Lung microvascular endothelial cell (primary cell): ENCODE data around the gene KRTAP19-2. TPM values are rescaled to one million over a fixed set of nuclear protein-coding genes. Genes with fewer than 3 reads are reported as not detected.

ENCODE experiments used
- total RNA-seq: library from RNA; depleted of rRNA; stranded (reverse); fragments of >200 nt; gene quantifications from 2 replicates; pipeline ENCODE4 v1.2.1, GENCODE V29; 2014

Gene KRTAP19-2
- total RNA-seq, 1 donor from 2014 or later: not detected

Other genes with a start within 250 kb of the KRTAP19-2 start
- gene KRTAP24-1, start 204.5 kb downstream of the KRTAP19-2 start, total RNA-seq: not detected in 2 replicates
- gene KRTAP25-1, start 197.9 kb downstream of the KRTAP19-2 start, total RNA-seq: not detected in 2 replicates
- gene KRTAP26-1, start 167.1 kb downstream of the KRTAP19-2 start, total RNA-seq: not detected in 2 replicates
- gene KRTAP27-1, start 149.7 kb downstream of the KRTAP19-2 start, total RNA-seq: not detected in 2 replicates
- gene KRTAP23-1, start 138.8 kb downstream of the KRTAP19-2 start, total RNA-seq: not detected in 2 replicates
- not detected in 2 replicates for gene KRTAP13-2, start 115.2 kb downstream of the KRTAP19-2 start, total RNA-seq
- gene KRTAP13-1, start 91.4 kb downstream of the KRTAP19-2 start, total RNA-seq: not detected in 2 replicates
- not detected in 2 replicates for gene KRTAP13-3, start 61.5 kb downstream of the KRTAP19-2 start, total RNA-seq
- gene KRTAP13-4, start 57.2 kb downstream of the KRTAP19-2 start, total RNA-seq: not detected in 2 replicates
- not detected in 2 replicates for gene KRTAP15-1, start 47.2 kb downstream of the KRTAP19-2 start, total RNA-seq
- not detected in 2 replicates for gene KRTAP19-1, start 7.1 kb downstream of the KRTAP19-2 start, total RNA-seq
- gene KRTAP19-3, start 4.6 kb upstream of the KRTAP19-2 start, total RNA-seq: not detected in 2 replicates
- not detected in 2 replicates for gene KRTAP19-4, start 9.7 kb upstream of the KRTAP19-2 start, total RNA-seq
- gene KRTAP19-5, start 14.7 kb upstream of the KRTAP19-2 start, total RNA-seq: not detected in 2 replicates
- not detected in 2 replicates for gene KRTAP19-6, start 54.4 kb upstream of the KRTAP19-2 start, total RNA-seq
- gene KRTAP19-7, start 73.9 kb upstream of the KRTAP19-2 start, total RNA-seq: not detected in 2 replicates
- not detected in 2 replicates for gene KRTAP22-2, start 103.0 kb upstream of the KRTAP19-2 start, total RNA-seq
- gene KRTAP6-3, start 105.0 kb upstream of the KRTAP19-2 start, total RNA-seq: not detected in 2 replicates
- gene KRTAP6-2, start 111.5 kb upstream of the KRTAP19-2 start, total RNA-seq: not detected in 2 replicates
- gene KRTAP22-1, start 113.7 kb upstream of the KRTAP19-2 start, total RNA-seq: not detected in 2 replicates
- not detected in 2 replicates for gene KRTAP6-1, start 126.5 kb upstream of the KRTAP19-2 start, total RNA-seq
- not detected in 2 replicates for gene KRTAP20-1, start 129.0 kb upstream of the KRTAP19-2 start, total RNA-seq
- not detected in 2 replicates for gene KRTAP20-4, start 133.2 kb upstream of the KRTAP19-2 start, total RNA-seq
- gene KRTAP20-2, start 147.8 kb upstream of the KRTAP19-2 start, total RNA-seq: not detected in 2 replicates
- gene KRTAP20-3, start 155.4 kb upstream of the KRTAP19-2 start, total RNA-seq: not detected in 2 replicates
- gene KRTAP21-3, start 231.3 kb upstream of the KRTAP19-2 start, total RNA-seq: not detected in 2 replicates